NCI-H524 (cell line): ENCODE results near the gene SND1.
"Not testable (repeated sequence)": the region's sequence is repeated elsewhere in the genome, so short reads cannot be mapped to it uniquely, and the experiment has no call there.

ENCODE experiments used
- DNase-seq, 2 experiments: peaks; one replicate each; lab custom pipeline; 2025; lab: John Stamatoyannopoulos, UW

SND1 gene

GRCh38 chr7:127959770-127960169, 307.8 kb downstream of the SND1 start:
- no peak for DNase-seq

- DNase-seq = no peak
These were observed 309.9 kb downstream of the SND1 start for GRCh38 chr7:127961786-127962453.

- no peak for DNase-seq
These were observed 310.8 kb downstream of the SND1 start for GRCh38 chr7:127962589-127963361.

GRCh38 chr7:127963850-127964249, 311.9 kb downstream of the SND1 start:
- DNase-seq = not testable (repeated sequence)

GRCh38 chr7:127967281-127967680, 315.3 kb downstream of the SND1 start:
- DNase-seq = no peak

- no peak for DNase-seq
These were observed 316.6 kb downstream of the SND1 start for GRCh38 chr7:127968547-127968946.

- DNase-seq = no peak
These were observed 321.8 kb downstream of the SND1 start for GRCh38 chr7:127973832-127974231.

- DNase-seq = peak; percentile 4 to 33
These were observed 322.5 kb downstream of the SND1 start for GRCh38 chr7:127974446-127975035.

GRCh38 chr7:127976056-127976737, 324.2 kb downstream of the SND1 start:
- peak; percentile 47 to 90 for DNase-seq

- no peak for DNase-seq
These were observed 324.7 kb downstream of the SND1 start for GRCh38 chr7:127976738-127977120.

- DNase-seq = no peak
These were observed 326.4 kb downstream of the SND1 start for GRCh38 chr7:127978421-127978820.

- DNase-seq = no peak
These were observed 327.2 kb downstream of the SND1 start for GRCh38 chr7:127979113-127979727.

GRCh38 chr7:127979728-127980126, 327.7 kb downstream of the SND1 start:
- no peak for DNase-seq

- no peak for DNase-seq
These were observed 328.9 kb downstream of the SND1 start for GRCh38 chr7:127980901-127981300.

GRCh38 chr7:127981965-127982364, 330.0 kb downstream of the SND1 start:
- DNase-seq = no peak

- DNase-seq = no peak
These were observed 331.9 kb downstream of the SND1 start for GRCh38 chr7:127983804-127984332.

GRCh38 chr7:127986581-127987521, 334.9 kb downstream of the SND1 start:
- no peak for DNase-seq

- no peak for DNase-seq
These were observed 336.8 kb downstream of the SND1 start for GRCh38 chr7:127988751-127989150.

GRCh38 chr7:127993317-127993716, 341.3 kb downstream of the SND1 start:
- no peak for DNase-seq

GRCh38 chr7:127993987-127994386, 342.0 kb downstream of the SND1 start:
- no peak for DNase-seq
